Omental fat pad (tissue), 4 donors: ENCODE measurements around the gene CPA3. TPM values are rescaled to one million over a fixed set of nuclear protein-coding genes. Genes with fewer than 3 reads are reported as not detected.

Experiments
- ATAC-seq: fragments of 150-250 bp; one replicate; pipeline ENCODE4 v1.9.1; 2016; ENCODE audit warnings: mild to moderate bottlenecking, moderate library complexity; ENCODE audit not compliant: low FRiP score
- DNase-seq: peaks from one replicate; pipeline ENCODE4 v3.0.0-alpha.2; 2019; ENCODE audit warnings: low spot score
- total RNA-seq, 4 donors: library from RNA; depleted of rRNA; stranded (reverse); fragments of >200 nt; gene quantifications; one replicate each; pipeline ENCODE4 v1.1.0, GENCODE V29; 2016
- TF ChIP-seq, protein P1 (sequence below), 3 donors: fragments of 450-650 bp; IDR thresholded peaks; one replicate each; pipeline ENCODE4 v1.5.1; 2016 to 2017; ENCODE audit warnings: antibody characterized with exemption in 3 of 3, mild to moderate bottlenecking in 3 of 3, moderate library complexity in 2 of 3

The CPA3 gene
- total RNA-seq, 4 donors from 2014 or later, result 4.8 to 21.5 (median 14.4) TPM

GRCh38 chr3:148825476-148825875 lies 39.6 kb upstream of the CPA3 start:
- TF ChIP-seq, protein P1, sequence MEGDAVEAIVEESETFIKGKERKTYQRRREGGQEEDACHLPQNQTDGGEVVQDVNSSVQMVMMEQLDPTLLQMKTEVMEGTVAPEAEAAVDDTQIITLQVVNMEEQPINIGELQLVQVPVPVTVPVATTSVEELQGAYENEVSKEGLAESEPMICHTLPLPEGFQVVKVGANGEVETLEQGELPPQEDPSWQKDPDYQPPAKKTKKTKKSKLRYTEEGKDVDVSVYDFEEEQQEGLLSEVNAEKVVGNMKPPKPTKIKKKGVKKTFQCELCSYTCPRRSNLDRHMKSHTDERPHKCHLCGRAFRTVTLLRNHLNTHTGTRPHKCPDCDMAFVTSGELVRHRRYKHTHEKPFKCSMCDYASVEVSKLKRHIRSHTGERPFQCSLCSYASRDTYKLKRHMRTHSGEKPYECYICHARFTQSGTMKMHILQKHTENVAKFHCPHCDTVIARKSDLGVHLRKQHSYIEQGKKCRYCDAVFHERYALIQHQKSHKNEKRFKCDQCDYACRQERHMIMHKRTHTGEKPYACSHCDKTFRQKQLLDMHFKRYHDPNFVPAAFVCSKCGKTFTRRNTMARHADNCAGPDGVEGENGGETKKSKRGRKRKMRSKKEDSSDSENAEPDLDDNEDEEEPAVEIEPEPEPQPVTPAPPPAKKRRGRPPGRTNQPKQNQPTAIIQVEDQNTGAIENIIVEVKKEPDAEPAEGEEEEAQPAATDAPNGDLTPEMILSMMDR (IDR thresholded peaks at IDR 0.05), result no peak
- no peak for DNase-seq
- no peak for ATAC-seq

GRCh38 chr3:148827585-148827984 lies 37.5 kb upstream of the CPA3 start, which contains the start of gene CPB1:
Gene CPB1 (plus strand): TSS chr3:148827811. CDS start chr3:148827824, 13 bp downstream.
- DNase-seq (no peak), ATAC-seq (no peak)
- TF ChIP-seq, protein P1 (IDR thresholded peaks at IDR 0.05), result no peak

GRCh38 chr3:148828136-148828690 lies 36.9 kb upstream of the CPA3 start:
- DNase-seq (no peak), ATAC-seq (no peak)
- TF ChIP-seq, protein P1 (IDR thresholded peaks at IDR 0.05), result no peak

- TF ChIP-seq, protein P1 (IDR thresholded peaks at IDR 0.05), result no peak
- DNase-seq (no peak), ATAC-seq (no peak)
Measured at GRCh38 chr3:148829926-148830325, 35.2 kb upstream of the CPA3 start.

- TF ChIP-seq, protein P1 (IDR thresholded peaks at IDR 0.05), result no peak
- ATAC-seq, result no peak
- no peak for DNase-seq
Measured at GRCh38 chr3:148833223-148833622, 31.9 kb upstream of the CPA3 start.

DNA sequence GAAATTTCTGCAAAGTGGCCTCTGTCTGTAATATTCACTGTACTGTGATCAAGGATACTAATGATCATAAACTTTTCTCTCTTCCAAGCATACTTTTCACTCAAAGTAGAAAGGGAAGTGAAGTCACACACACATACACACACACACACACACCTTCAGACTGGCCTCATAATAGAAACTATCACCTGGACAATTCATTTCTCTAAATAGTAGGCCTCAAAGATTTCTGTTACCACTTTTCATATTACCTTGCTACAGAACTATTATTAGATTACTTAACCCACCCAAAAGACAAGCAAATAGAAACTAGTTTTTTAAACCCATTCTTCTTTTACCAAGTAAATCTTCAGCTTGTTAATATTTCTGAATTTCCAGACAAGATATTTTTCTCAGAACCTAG lies 25.3 kb upstream of the CPA3 start:
- TF ChIP-seq, protein P1 (IDR thresholded peaks at IDR 0.05), result no peak
- DNase-seq, result no peak

DNA sequence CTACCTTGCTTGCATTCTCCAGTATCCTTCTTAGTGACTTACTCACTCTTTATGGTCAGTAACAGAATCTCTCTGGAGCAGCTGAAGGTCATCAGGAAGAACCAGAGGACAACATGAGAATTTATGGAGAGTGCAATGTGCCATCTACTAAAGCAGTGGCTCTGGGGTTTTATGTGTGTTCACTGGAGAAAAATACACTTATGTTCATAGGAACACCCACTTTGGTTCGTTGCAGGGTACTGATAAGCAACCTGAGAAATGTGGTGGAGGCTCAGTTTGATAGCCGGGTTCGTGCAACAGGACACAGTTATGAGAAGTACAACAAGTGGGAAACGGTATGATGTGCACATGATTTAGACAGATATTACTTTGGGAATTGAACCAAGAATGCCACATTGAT lies 24.6 kb upstream of the CPA3 start:
- DNase-seq (no peak), ATAC-seq (no peak)
- TF ChIP-seq, protein P1 (IDR thresholded peaks at IDR 0.05), result no peak

More for the DNA sequence above, 25.3 kb upstream of the CPA3 start:
- no peak for ATAC-seq
